ENCODE data around the gene SRXN1.

The SRXN1 gene

GRCh38 chr20:635893-636338 is 17.1 kb downstream of the SRXN1 start:
- no peak for DNase-seq (ENCODE audit: low read depth in 2 of 2)

- DNase-seq (ENCODE audit: low read depth in 2 of 2): no peak
These were observed 17.7 kb downstream of the SRXN1 start for GRCh38 chr20:635028-635892.

- DNase-seq (ENCODE audit: low read depth in 2 of 2): no peak
These were observed 18.7 kb downstream of the SRXN1 start for GRCh38 chr20:634148-634925.

GRCh38 chr20:631101-631500 is 21.9 kb downstream of the SRXN1 start:
- no peak for DNase-seq (ENCODE audit: low read depth in 2 of 2)

GRCh38 chr20:626579-626978 is 26.4 kb downstream of the SRXN1 start:
- DNase-seq (ENCODE audit: low read depth in 2 of 2): no peak

- DNase-seq (ENCODE audit: low read depth in 2 of 2): no peak
These were observed 27.6 kb downstream of the SRXN1 start for GRCh38 chr20:625360-625932.

- no peak for DNase-seq (ENCODE audit: low read depth in 2 of 2)
These were observed 29.3 kb downstream of the SRXN1 start for GRCh38 chr20:623704-624103.

- no peak for DNase-seq (ENCODE audit: low read depth in 2 of 2)
These were observed 30.0 kb downstream of the SRXN1 start for GRCh38 chr20:623021-623420.

GRCh38 chr20:622161-622560 is 30.8 kb downstream of the SRXN1 start:
- no peak for DNase-seq (ENCODE audit: low read depth in 2 of 2)

- DNase-seq (ENCODE audit: low read depth in 2 of 2): no peak
These were observed 31.8 kb downstream of the SRXN1 start for GRCh38 chr20:621125-621756.

- DNase-seq (ENCODE audit: low read depth in 2 of 2): no peak
These were observed 32.8 kb downstream of the SRXN1 start for GRCh38 chr20:620246-620645.

- no peak for DNase-seq (ENCODE audit: low read depth in 2 of 2)
These were observed 34.0 kb downstream of the SRXN1 start for GRCh38 chr20:618980-619379.

GRCh38 chr20:617934-618690 is 34.9 kb downstream of the SRXN1 start:
- no peak for DNase-seq (ENCODE audit: low read depth in 2 of 2)

- DNase-seq (ENCODE audit: low read depth in 2 of 2): no peak
These were observed 37.5 kb downstream of the SRXN1 start for GRCh38 chr20:615514-615913.

- no peak for DNase-seq (ENCODE audit: low read depth in 2 of 2)
These were observed 41.2 kb downstream of the SRXN1 start for GRCh38 chr20:611843-612185.

- DNase-seq (ENCODE audit: low read depth in 2 of 2): no peak
These were observed 41.8 kb downstream of the SRXN1 start for GRCh38 chr20:611047-611842.

GRCh38 chr20:610130-611046 is 42.6 kb downstream of the SRXN1 start, which contains the start of gene TCF15:
TCF15 (minus strand) TSS chr20:610309; CDS start chr20:610237, 72 bp downstream.
- DNase-seq (ENCODE audit: low read depth in 2 of 2): no peak

GRCh38 chr20:609371-609964 is 43.5 kb downstream of the SRXN1 start:
- DNase-seq (ENCODE audit: low read depth in 2 of 2): no peak

GRCh38 chr20:608970-609369 is 44.0 kb downstream of the SRXN1 start:
- no peak for DNase-seq (ENCODE audit: low read depth in 2 of 2)

Data from stimulated activated CD8-positive, alpha-beta memory T cell treated with anti-CD3 and anti-CD28 coated beads, Interleukin-2, amount 100 ng/mL, for 1 hour (primary cell).